Measurements from ENCODE around the gene CCDC85A. TPM values are rescaled to one million over a fixed set of nuclear protein-coding genes. Genes with fewer than 3 reads are reported as not detected.
A peak's percentile ranks its signal among the peaks of the same experiment; 100 is the strongest.

The CCDC85A gene
- total RNA-seq, 1 donor from 2014 or later: 1.7 TPM

- no peak overlapping the region for H3K4me3 Mint-ChIP-seq (ENCODE audit: unreplicated experiment)
- H3K9me3 Mint-ChIP-seq (ENCODE audit: unreplicated experiment): no peaks in the 10 kb centered on the region
- DNase-seq (ENCODE audit: extremely low spot score, unreplicated experiment): no peak
- no peaks in the 10 kb centered on the region for H3K36me3 Mint-ChIP-seq (ENCODE audit: unreplicated experiment)
- peaks cover 15% of the 10 kb centered on the region for H3K4me1 Mint-ChIP-seq (ENCODE audit: unreplicated experiment)
- TF ChIP-seq CTCF (IDR thresholded peaks at IDR 0.05): no peak
- H3K27me3 Mint-ChIP-seq (ENCODE audit: unreplicated experiment): peaks cover 18% of the 10 kb centered on the region
- no peak overlapping the region for H3K27ac Mint-ChIP-seq (ENCODE audit: unreplicated experiment)
These were observed 1.4 kb upstream of the CCDC85A start for GRCh38 chr2:56182420-56182819.

GRCh38 chr2:56184500-56185011 is 766 bp downstream of the CCDC85A start:
- no peak overlapping the region for H3K27ac Mint-ChIP-seq (ENCODE audit: unreplicated experiment)
- no peak for TF ChIP-seq CTCF (IDR thresholded peaks at IDR 0.05)
- H3K4me1 Mint-ChIP-seq (ENCODE audit: unreplicated experiment): peaks cover 15% of the 10 kb centered on the region
- peak overlapping the region; percentile 87 for H3K4me3 Mint-ChIP-seq (ENCODE audit: unreplicated experiment)
- H3K9me3 Mint-ChIP-seq (ENCODE audit: unreplicated experiment): no peaks in the 10 kb centered on the region
- DNase-seq (ENCODE audit: extremely low spot score, unreplicated experiment): peak; percentile 85
- no peaks in the 10 kb centered on the region for H3K36me3 Mint-ChIP-seq (ENCODE audit: unreplicated experiment)
- H3K27me3 Mint-ChIP-seq (ENCODE audit: unreplicated experiment): peaks cover 15% of the 10 kb centered on the region

GRCh38 chr2:56185101-56185581 is 1.4 kb downstream of the CCDC85A start:
- Mint-ChIP-seq H3K27ac (ENCODE audit: unreplicated experiment) (peak overlapping the region; percentile 62), H3K4me3 (ENCODE audit: unreplicated experiment) (peak overlapping the region; percentile 87), H3K27me3 (ENCODE audit: unreplicated experiment) (peaks cover 12% of the 10 kb centered on the region), H3K9me3 (ENCODE audit: unreplicated experiment) (no peaks in the 10 kb centered on the region), H3K36me3 (ENCODE audit: unreplicated experiment) (no peaks in the 10 kb centered on the region), H3K4me1 (ENCODE audit: unreplicated experiment) (peaks cover 15% of the 10 kb centered on the region)
- no peak for DNase-seq (ENCODE audit: extremely low spot score, unreplicated experiment)
- TF ChIP-seq CTCF (IDR thresholded peaks at IDR 0.05): no peak

- Mint-ChIP-seq H3K36me3 (ENCODE audit: unreplicated experiment) (no peaks in the 10 kb centered on the region), H3K27ac (ENCODE audit: unreplicated experiment) (peak overlapping the region; percentile 62), H3K4me1 (ENCODE audit: unreplicated experiment) (peaks cover 15% of the 10 kb centered on the region), H3K4me3 (ENCODE audit: unreplicated experiment) (peak overlapping the region; percentile 87), H3K9me3 (ENCODE audit: unreplicated experiment) (no peaks in the 10 kb centered on the region), H3K27me3 (ENCODE audit: unreplicated experiment) (peaks cover 11% of the 10 kb centered on the region)
- peak; percentile 43 for TF ChIP-seq CTCF (IDR thresholded peaks at IDR 0.05)
- no peak for DNase-seq (ENCODE audit: extremely low spot score, unreplicated experiment)
These were observed 1.8 kb downstream of the CCDC85A start for GRCh38 chr2:56185582-56186046.

- H3K27ac Mint-ChIP-seq (ENCODE audit: unreplicated experiment): no peak overlapping the region
- H3K9me3 Mint-ChIP-seq (ENCODE audit: unreplicated experiment): no peaks in the 10 kb centered on the region
- no peaks in the 10 kb centered on the region for H3K36me3 Mint-ChIP-seq (ENCODE audit: unreplicated experiment)
- no peak for DNase-seq (ENCODE audit: extremely low spot score, unreplicated experiment)
- TF ChIP-seq CTCF (IDR thresholded peaks at IDR 0.05): peak; percentile 69
- H3K4me3 Mint-ChIP-seq (ENCODE audit: unreplicated experiment): no peak overlapping the region
- peaks cover 5% of the 10 kb centered on the region for H3K4me1 Mint-ChIP-seq (ENCODE audit: unreplicated experiment)
- H3K27me3 Mint-ChIP-seq (ENCODE audit: unreplicated experiment): no peaks in the 10 kb centered on the region
These were observed 7.8 kb downstream of the CCDC85A start for GRCh38 chr2:56191617-56192016.

All from osteocyte (in vitro differentiated cells).